WTC11 (cell line): ENCODE data around the gene FZD7. TPM values are rescaled to one million over a fixed set of nuclear protein-coding genes. Genes with fewer than 3 reads are reported as not detected.

Source experiments
- ATAC-seq: fragments of 200-7000 bp; cut with Tn5 transposase; 2 replicates; pipeline ENCODE4 v1.10.0; 2021; ENCODE audit warnings: mild to moderate bottlenecking, moderate library complexity
- CTCF ChIA-PET: fragments of 300-600 bp; sonication (Branson Sonifier 250); formaldehyde crosslinking; loops from one replicate; lab custom pipeline; 2021; ENCODE audit warnings: antibody characterized with exemption; lab: Charles Lee
- POLR2A ChIA-PET: fragments of 350-600 bp; sonication (Branson Sonifier 250); formaldehyde crosslinking; loops from one replicate; lab custom pipeline; 2021; ENCODE audit warnings: antibody characterized with exemption; lab: Charles Lee
- DNase-seq: peaks from one replicate; pipeline ENCODE4 v3.0.0; 2021; ENCODE audit warnings: low spot score
- H3K27ac Mint-ChIP-seq: 2 replicates; pipeline ENCODE4 v1.8.0; 2021; ENCODE audit warnings: mixed read lengths
- H3K27me3 Mint-ChIP-seq: 2 replicates; pipeline ENCODE4 v1.8.0; 2021; ENCODE audit warnings: low read depth, mild to moderate bottlenecking, moderate library complexity, mixed read lengths
- H3K36me3 Mint-ChIP-seq: 2 replicates; pipeline ENCODE4 v1.8.0; 2021; ENCODE audit warnings: mixed read lengths
- H3K4me1 Mint-ChIP-seq: 2 replicates; pipeline ENCODE4 v1.8.0; 2022; ENCODE audit warnings: mixed read lengths
- H3K4me3 Mint-ChIP-seq: 2 replicates; pipeline ENCODE4 v1.8.0; 2021; ENCODE audit warnings: mild to moderate bottlenecking, moderate library complexity, mixed read lengths
- H3K9me3 Mint-ChIP-seq: 2 replicates; pipeline ENCODE4 v1.8.0; 2021; ENCODE audit warnings: mixed read lengths
- FOXP1 ChIP-seq: sonication (generic); formaldehyde crosslinking; IDR thresholded peaks from 2 replicates; pipeline ENCODE4 v1.8.0; 2022; ENCODE audit warnings: missing genetic modification reagents, mild to moderate bottlenecking, moderate library complexity, borderline replicate concordance
- GRHL2 ChIP-seq: fragments of 250-450 bp; sonication (Bioruptor Pico); IDR thresholded peaks from 2 replicates; pipeline ENCODE4 v1.8.0; 2022; ENCODE audit warnings: mild to moderate bottlenecking, moderate library complexity; ENCODE audit not compliant: insufficient replicate concordance, severe bottlenecking
- MXD4 ChIP-seq: fragments of 250-450 bp; sonication (Bioruptor Pico); IDR thresholded peaks from 2 replicates; pipeline ENCODE4 v1.8.0; 2021; ENCODE audit warnings: mild to moderate bottlenecking, moderate library complexity, borderline replicate concordance
- NFYB ChIP-seq: sonication (generic); formaldehyde crosslinking; conservative IDR thresholded peaks from 2 replicates; pipeline ENCODE4 v1.8.0; 2022; ENCODE audit warnings: low read depth, missing genetic modification reagents
- NR1H2 ChIP-seq: sonication (generic); formaldehyde crosslinking; IDR thresholded peaks from 2 replicates; pipeline ENCODE4 v1.9.0; 2021; ENCODE audit warnings: mild to moderate bottlenecking, moderate library complexity, missing genetic modification reagents
- TP53 ChIP-seq: sonication (generic); formaldehyde crosslinking; IDR thresholded peaks from 2 replicates; pipeline ENCODE4 v1.8.1; 2023; ENCODE audit warnings: mild to moderate bottlenecking, missing genetic modification reagents
- ZNF263 ChIP-seq: sonication (generic); formaldehyde crosslinking; IDR thresholded peaks from 2 replicates; pipeline ENCODE4 v1.8.1; 2022; ENCODE audit warnings: low read depth, mild to moderate bottlenecking, moderate library complexity, missing genetic modification reagents
- total RNA-seq: library from RNA; stranded (reverse); gene quantifications from 3 replicates; pipeline ENCODE4 v1.2.3, GENCODE V29; 2021
- TF ChIP-seq, protein P1 (sequence below): sonication (generic); formaldehyde crosslinking; IDR thresholded peaks from 2 replicates; pipeline ENCODE4 v1.8.1; 2022; ENCODE audit warnings: mild to moderate bottlenecking, missing genetic modification reagents, moderate library complexity, borderline replicate concordance
- TF ChIP-seq, protein P2 (sequence below): fragments of 250-450 bp; sonication (Bioruptor Pico); IDR thresholded peaks from 2 replicates; pipeline ENCODE4 v1.8.0; 2021; ENCODE audit warnings: mild to moderate bottlenecking
- TF ChIP-seq, protein P3 (sequence below): sonication (generic); formaldehyde crosslinking; IDR thresholded peaks from 2 replicates; pipeline ENCODE4 v1.8.1; 2022; ENCODE audit warnings: mild to moderate bottlenecking, moderate library complexity, missing genetic modification reagents
- TF ChIP-seq, protein P4 (sequence below): sonication (generic); formaldehyde crosslinking; IDR thresholded peaks from 2 replicates; pipeline ENCODE4 v1.8.1; 2023; ENCODE audit warnings: mild to moderate bottlenecking, missing genetic modification reagents, borderline replicate concordance
- TF ChIP-seq, protein P5 (sequence below): sonication (generic); formaldehyde crosslinking; IDR thresholded peaks from 2 replicates; pipeline ENCODE4 v1.8.0; 2022; ENCODE audit warnings: mild to moderate bottlenecking, missing genetic modification reagents
- TF ChIP-seq, protein P6 (sequence below): fragments of 250-450 bp; sonication (Bioruptor Pico); IDR thresholded peaks from 2 replicates; pipeline ENCODE4 v1.9.0; 2021; ENCODE audit warnings: mild to moderate bottlenecking
- TF ChIP-seq, protein P7 (sequence below): sonication (generic); formaldehyde crosslinking; IDR thresholded peaks from 2 replicates; pipeline ENCODE4 v1.8.0; 2023; ENCODE audit warnings: missing genetic modification reagents
- TF ChIP-seq, protein P8 (sequence below): fragments of 250-450 bp; sonication (Bioruptor Pico); conservative IDR thresholded peaks from 2 replicates; pipeline ENCODE4 v1.9.0; 2021; ENCODE audit warnings: mild to moderate bottlenecking
- TF ChIP-seq, protein P9 (sequence below): fragments of 250-450 bp; sonication (Bioruptor Pico); IDR thresholded peaks from 2 replicates; pipeline ENCODE4 v1.9.0; 2021; ENCODE audit warnings: moderate library complexity, mild to moderate bottlenecking, inconsistent platforms, borderline replicate concordance

Gene FZD7
- total RNA-seq, 1 experiment from 2014 or later = 153 TPM

DNA sequence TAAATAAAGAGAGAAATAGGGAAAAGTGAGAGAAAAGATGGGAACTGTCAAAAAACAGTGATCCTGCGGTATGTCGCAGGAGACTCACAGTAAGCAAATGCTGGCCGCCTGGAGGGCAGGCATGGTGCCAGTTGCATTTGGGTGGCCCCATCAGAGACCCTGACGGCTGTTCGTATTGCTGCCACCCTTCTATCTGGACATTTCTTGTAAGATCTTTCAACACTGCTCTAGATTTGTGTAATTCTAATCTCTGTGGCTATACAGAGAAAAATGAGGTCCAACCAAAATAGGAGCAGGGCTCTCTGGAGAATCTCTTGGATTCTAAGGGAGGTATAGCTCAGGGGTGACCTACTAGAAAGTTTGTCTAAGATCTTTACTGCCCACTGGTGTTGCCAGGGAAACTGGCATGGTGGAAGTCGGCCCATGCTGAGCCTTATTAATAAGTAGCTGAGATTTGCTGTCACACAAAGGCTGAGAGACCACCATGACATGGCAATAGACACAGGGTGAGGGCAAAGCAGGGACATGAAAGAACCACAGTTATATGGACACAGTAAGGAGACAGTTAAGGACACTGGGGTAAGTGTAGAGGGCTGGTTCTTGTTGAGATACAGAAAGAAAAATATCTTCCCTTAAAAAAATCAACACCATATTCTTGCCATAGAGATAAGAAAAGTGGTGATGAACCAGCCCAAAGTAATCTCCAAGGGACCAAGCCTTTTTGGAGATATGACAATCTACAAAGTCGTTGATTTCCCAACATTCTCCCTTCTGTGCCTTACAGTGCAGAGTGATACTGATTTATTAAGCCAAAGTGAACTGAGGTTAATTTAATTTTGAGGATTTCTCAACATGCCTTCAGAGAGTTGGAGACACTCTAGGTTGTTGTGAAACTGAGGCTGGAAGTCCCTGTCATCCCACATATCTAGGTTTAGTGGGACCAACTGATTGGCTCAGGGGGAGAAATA lies 26.4 kb upstream of the FZD7 start (continued):
- TF ChIP-seq, protein P1, sequence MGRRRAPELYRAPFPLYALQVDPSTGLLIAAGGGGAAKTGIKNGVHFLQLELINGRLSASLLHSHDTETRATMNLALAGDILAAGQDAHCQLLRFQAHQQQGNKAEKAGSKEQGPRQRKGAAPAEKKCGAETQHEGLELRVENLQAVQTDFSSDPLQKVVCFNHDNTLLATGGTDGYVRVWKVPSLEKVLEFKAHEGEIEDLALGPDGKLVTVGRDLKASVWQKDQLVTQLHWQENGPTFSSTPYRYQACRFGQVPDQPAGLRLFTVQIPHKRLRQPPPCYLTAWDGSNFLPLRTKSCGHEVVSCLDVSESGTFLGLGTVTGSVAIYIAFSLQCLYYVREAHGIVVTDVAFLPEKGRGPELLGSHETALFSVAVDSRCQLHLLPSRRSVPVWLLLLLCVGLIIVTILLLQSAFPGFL (CRISPR knock-in tag) = no peak
- no peak for TF ChIP-seq ZNF263 (CRISPR knock-in tag)

DNA sequence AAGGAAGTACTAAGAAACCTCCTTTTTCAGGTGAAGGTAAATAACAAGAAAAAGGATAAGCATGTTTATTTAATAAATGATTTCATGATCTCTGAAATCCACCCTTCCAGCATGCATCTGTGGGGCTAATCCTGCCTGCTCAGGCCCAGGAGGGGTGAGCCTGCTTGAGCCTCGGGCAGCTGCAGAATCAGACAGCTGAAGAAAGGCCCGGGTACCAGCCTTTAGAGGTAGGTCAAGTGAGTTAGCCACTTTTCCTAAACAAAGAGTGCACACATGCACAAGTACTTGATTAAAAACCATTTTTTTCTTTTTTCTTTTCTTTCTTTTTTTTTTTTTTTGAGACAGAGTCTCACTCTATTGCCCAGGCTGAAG lies 25.7 kb upstream of the FZD7 start:
- H3K27ac Mint-ChIP-seq = no peak overlapping the region
- ChIA-PET CTCF (no interaction called here), POLR2A (interaction anchor here (0.7 kb wide), 1 partner anchor 35 kb away, joined by 5 read pairs; no protein-coding TSS in a partner anchor)
- H3K9me3 Mint-ChIP-seq = no peaks in the 10 kb centered on the region
- H3K27me3 Mint-ChIP-seq = peaks cover 9% of the 10 kb centered on the region; the same call in 1 of the 2 replicates
- H3K36me3 Mint-ChIP-seq = no peaks in the 10 kb centered on the region
- H3K4me1 Mint-ChIP-seq = peaks cover 16% of the 10 kb centered on the region
- no peak overlapping the region for H3K4me3 Mint-ChIP-seq
- ATAC-seq = no peak
- no peak for DNase-seq
- no peak for TF ChIP-seq NFYB (CRISPR knock-in tag)
- TF ChIP-seq MXD4 (CRISPR knock-in tag) = no peak
- TF ChIP-seq GRHL2 (CRISPR knock-in tag) = no peak
- TF ChIP-seq, protein P2, sequence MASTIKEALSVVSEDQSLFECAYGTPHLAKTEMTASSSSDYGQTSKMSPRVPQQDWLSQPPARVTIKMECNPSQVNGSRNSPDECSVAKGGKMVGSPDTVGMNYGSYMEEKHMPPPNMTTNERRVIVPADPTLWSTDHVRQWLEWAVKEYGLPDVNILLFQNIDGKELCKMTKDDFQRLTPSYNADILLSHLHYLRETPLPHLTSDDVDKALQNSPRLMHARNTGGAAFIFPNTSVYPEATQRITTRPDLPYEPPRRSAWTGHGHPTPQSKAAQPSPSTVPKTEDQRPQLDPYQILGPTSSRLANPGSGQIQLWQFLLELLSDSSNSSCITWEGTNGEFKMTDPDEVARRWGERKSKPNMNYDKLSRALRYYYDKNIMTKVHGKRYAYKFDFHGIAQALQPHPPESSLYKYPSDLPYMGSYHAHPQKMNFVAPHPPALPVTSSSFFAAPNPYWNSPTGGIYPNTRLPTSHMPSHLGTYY (CRISPR knock-in tag) = no peak
- TF ChIP-seq, protein P3, sequence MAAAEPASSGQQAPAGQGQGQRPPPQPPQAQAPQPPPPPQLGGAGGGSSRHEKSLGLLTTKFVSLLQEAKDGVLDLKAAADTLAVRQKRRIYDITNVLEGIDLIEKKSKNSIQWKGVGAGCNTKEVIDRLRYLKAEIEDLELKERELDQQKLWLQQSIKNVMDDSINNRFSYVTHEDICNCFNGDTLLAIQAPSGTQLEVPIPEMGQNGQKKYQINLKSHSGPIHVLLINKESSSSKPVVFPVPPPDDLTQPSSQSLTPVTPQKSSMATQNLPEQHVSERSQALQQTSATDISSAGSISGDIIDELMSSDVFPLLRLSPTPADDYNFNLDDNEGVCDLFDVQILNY (CRISPR knock-in tag) = no peak
- no peak for TF ChIP-seq NR1H2 (CRISPR knock-in tag)
- TF ChIP-seq, protein P4, sequence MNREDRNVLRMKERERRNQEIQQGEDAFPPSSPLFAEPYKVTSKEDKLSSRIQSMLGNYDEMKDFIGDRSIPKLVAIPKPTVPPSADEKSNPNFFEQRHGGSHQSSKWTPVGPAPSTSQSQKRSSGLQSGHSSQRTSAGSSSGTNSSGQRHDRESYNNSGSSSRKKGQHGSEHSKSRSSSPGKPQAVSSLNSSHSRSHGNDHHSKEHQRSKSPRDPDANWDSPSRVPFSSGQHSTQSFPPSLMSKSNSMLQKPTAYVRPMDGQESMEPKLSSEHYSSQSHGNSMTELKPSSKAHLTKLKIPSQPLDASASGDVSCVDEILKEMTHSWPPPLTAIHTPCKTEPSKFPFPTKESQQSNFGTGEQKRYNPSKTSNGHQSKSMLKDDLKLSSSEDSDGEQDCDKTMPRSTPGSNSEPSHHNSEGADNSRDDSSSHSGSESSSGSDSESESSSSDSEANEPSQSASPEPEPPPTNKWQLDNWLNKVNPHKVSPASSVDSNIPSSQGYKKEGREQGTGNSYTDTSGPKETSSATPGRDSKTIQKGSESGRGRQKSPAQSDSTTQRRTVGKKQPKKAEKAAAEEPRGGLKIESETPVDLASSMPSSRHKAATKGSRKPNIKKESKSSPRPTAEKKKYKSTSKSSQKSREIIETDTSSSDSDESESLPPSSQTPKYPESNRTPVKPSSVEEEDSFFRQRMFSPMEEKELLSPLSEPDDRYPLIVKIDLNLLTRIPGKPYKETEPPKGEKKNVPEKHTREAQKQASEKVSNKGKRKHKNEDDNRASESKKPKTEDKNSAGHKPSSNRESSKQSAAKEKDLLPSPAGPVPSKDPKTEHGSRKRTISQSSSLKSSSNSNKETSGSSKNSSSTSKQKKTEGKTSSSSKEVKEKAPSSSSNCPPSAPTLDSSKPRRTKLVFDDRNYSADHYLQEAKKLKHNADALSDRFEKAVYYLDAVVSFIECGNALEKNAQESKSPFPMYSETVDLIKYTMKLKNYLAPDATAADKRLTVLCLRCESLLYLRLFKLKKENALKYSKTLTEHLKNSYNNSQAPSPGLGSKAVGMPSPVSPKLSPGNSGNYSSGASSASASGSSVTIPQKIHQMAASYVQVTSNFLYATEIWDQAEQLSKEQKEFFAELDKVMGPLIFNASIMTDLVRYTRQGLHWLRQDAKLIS = no peak
- TF ChIP-seq, protein P5, sequence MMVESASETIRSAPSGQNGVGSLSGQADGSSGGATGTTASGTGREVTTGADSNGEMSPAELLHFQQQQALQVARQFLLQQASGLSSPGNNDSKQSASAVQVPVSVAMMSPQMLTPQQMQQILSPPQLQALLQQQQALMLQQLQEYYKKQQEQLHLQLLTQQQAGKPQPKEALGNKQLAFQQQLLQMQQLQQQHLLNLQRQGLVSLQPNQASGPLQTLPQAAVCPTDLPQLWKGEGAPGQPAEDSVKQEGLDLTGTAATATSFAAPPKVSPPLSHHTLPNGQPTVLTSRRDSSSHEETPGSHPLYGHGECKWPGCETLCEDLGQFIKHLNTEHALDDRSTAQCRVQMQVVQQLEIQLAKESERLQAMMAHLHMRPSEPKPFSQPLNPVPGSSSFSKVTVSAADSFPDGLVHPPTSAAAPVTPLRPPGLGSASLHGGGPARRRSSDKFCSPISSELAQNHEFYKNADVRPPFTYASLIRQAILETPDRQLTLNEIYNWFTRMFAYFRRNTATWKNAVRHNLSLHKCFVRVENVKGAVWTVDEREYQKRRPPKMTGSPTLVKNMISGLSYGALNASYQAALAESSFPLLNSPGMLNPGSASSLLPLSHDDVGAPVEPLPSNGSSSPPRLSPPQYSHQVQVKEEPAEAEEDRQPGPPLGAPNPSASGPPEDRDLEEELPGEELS (CRISPR knock-in tag) = no peak
- TF ChIP-seq, protein P6, sequence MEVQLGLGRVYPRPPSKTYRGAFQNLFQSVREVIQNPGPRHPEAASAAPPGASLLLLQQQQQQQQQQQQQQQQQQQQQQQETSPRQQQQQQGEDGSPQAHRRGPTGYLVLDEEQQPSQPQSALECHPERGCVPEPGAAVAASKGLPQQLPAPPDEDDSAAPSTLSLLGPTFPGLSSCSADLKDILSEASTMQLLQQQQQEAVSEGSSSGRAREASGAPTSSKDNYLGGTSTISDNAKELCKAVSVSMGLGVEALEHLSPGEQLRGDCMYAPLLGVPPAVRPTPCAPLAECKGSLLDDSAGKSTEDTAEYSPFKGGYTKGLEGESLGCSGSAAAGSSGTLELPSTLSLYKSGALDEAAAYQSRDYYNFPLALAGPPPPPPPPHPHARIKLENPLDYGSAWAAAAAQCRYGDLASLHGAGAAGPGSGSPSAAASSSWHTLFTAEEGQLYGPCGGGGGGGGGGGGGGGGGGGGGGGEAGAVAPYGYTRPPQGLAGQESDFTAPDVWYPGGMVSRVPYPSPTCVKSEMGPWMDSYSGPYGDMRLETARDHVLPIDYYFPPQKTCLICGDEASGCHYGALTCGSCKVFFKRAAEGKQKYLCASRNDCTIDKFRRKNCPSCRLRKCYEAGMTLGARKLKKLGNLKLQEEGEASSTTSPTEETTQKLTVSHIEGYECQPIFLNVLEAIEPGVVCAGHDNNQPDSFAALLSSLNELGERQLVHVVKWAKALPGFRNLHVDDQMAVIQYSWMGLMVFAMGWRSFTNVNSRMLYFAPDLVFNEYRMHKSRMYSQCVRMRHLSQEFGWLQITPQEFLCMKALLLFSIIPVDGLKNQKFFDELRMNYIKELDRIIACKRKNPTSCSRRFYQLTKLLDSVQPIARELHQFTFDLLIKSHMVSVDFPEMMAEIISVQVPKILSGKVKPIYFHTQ (CRISPR knock-in tag) = no peak
- TF ChIP-seq, protein P7, sequence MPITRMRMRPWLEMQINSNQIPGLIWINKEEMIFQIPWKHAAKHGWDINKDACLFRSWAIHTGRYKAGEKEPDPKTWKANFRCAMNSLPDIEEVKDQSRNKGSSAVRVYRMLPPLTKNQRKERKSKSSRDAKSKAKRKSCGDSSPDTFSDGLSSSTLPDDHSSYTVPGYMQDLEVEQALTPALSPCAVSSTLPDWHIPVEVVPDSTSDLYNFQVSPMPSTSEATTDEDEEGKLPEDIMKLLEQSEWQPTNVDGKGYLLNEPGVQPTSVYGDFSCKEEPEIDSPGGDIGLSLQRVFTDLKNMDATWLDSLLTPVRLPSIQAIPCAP (CRISPR knock-in tag) = no peak
- TF ChIP-seq TP53 = no peak
- TF ChIP-seq, protein P8, sequence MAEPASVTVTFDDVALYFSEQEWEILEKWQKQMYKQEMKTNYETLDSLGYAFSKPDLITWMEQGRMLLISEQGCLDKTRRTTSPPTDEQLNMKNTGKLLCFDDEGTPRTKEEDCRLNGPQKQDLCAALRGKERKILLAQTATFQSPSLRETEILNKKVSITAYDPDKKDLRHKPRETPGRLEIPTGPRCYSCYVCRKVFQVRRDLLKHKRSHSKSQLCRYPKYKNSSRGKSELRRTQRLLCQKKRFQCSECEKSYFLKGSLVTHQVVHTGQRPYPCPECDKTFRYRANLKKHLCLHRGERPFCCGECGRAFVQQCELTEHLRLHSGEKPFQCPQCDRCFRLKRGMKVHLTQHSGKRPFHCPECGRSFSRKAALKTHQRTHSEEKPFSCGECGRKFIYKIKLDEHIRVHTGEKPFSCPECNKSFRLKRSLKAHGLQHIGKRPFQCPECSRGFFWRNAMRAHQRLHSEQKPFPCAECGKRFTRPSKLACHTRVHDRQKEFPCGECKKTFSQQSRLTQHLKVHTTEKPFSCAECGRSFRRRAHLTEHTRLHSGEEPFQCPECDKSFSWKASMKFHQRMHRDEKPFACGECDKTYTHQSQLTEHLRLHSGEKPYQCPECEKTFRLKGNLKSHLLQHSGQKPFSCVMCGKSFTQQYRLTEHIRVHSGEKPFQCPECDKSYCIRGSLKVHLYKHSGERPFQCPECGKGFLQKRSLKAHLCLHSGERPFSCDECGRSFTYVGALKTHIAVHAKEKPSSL = no peak
- TF ChIP-seq FOXP1 (CRISPR knock-in tag) = no peak
- TF ChIP-seq, protein P9, sequence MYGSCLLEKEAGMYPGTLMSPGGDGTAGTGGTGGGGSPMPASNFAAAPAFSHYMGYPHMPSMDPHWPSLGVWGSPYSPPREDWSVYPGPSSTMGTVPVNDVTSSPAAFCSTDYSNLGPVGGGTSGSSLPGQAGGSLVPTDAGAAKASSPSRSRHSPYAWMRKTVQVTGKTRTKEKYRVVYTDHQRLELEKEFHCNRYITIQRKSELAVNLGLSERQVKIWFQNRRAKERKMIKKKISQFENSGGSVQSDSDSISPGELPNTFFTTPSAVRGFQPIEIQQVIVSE (CRISPR knock-in tag) = no peak
